T-helper 17 cell (primary cell): ENCODE data around the gene RANBP6. TPM values are rescaled to one million over a fixed set of nuclear protein-coding genes. Genes with fewer than 3 reads are reported as not detected.
A peak's percentile ranks its signal among the peaks of the same experiment; 100 is the strongest.
"Not testable (repeated sequence)": the region's sequence is repeated elsewhere in the genome, so short reads cannot be mapped to it uniquely, and the experiment has no call there.

Source experiments
- ATAC-seq: fragments of 150-1000 bp; cut with Tn5 transposase; 2 replicates; pipeline ENCODE4 v1.10.0; 2021; ENCODE audit warnings: mild to moderate bottlenecking, moderate library complexity
- DNase-seq, 3 donors: peaks; one replicate each; pipeline versions ENCODE4 v3.0.0 to v3.0.0-alpha.2; 2020 to 2021
- H3K9me3 ChIP-seq: one replicate; pipeline ENCODE4 v1.7.0; 2013; ENCODE audit warnings: low read length, mild to moderate bottlenecking; ENCODE audit not compliant: control insufficient read depth, poor library complexity, severe bottlenecking
- H3K27ac Mint-ChIP-seq: one replicate; pipeline ENCODE4 v1.8.0; 2022; ENCODE audit warnings: mild to moderate bottlenecking, moderate library complexity, mixed read lengths
- H3K27me3 Mint-ChIP-seq: one replicate; pipeline ENCODE4 v1.8.0; 2022; ENCODE audit warnings: mixed read lengths
- H3K36me3 Mint-ChIP-seq: one replicate; pipeline ENCODE4 v1.8.0; 2022; ENCODE audit warnings: low read depth, mixed read lengths
- H3K4me1 Mint-ChIP-seq: one replicate; pipeline ENCODE4 v1.8.0; 2022; ENCODE audit warnings: mild to moderate bottlenecking, mixed read lengths
- H3K4me3 Mint-ChIP-seq: one replicate; pipeline ENCODE4 v1.8.0; 2022; ENCODE audit warnings: mild to moderate bottlenecking, moderate library complexity, mixed read lengths
- total RNA-seq, 4 donors: library from RNA in 2 of 4; stranded (reverse) in 2 of 4; gene quantifications; one replicate each; pipeline ENCODE4 v1.2.3 and lab custom pipeline; 2022 to 2026

RANBP6 gene
- total RNA-seq, 2 donors from 2014 or later: 30.4 to 32.2 TPM

DNA sequence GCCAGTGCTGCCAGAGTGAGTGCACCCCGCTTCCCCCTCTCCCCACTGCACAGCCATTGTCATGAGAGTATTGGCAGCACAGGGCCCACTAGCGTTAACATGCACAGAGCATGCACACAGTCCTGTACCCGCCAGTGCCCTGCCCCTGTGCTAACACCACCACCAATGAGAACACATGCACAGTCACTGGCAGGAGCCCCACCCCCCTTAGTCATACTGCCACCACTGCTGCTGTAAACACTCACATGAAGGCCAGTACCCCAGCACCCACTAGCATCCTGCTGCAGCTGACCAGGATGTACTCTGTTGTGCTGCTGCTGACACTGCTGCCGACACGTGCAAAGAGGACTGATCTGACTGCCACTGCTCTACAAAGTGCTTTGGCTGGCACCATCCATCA lies 19.5 kb upstream of the RANBP6 start:
- Mint-ChIP-seq H3K4me1 (peaks cover 3% of the 10 kb centered on the region), H3K36me3 (no peaks in the 10 kb centered on the region), H3K4me3 (no peak overlapping the region), H3K27ac (no peak overlapping the region), H3K27me3 (peaks cover 19% of the 10 kb centered on the region)
- DNase-seq: no peak
- H3K9me3 ChIP-seq: no peaks in the 10 kb centered on the region
- no peak for ATAC-seq

DNA sequence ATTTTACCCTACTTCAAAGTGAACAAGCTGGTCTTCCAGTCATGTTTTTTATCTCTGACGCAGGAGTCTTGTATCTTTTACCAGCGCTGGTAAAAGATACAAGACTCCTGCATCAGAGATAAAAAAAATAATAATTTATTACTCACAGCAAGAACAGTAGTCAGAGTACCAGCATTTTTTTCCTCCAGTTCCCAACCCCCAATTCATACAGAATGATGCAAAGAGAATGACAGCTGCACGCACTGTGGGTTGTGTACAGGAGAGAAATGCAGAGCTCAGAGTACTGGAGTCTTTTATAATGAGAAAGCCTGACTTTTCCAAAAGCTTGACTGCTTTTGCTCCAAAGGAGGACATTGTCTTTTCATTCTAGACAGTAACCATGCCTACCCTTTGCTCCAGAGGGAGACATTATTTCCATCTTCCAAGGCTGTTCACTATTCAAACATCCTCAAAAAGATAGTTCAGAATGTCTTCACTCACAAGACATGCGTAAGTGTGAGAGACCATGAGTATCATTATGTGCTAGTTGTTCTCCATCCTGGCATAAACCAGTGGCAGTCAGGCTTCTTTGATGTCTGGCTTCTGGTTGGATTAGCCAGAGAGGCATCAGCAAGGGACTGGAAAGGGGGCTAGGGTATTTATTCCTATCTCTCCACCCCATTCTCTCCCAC lies 14.3 kb upstream of the RANBP6 start:
- H3K27me3 Mint-ChIP-seq: peaks cover 29% of the 10 kb centered on the region
- peaks cover 2% of the 10 kb centered on the region for H3K36me3 Mint-ChIP-seq
- no peak overlapping the region for H3K27ac Mint-ChIP-seq
- ATAC-seq: no peak
- no peaks in the 10 kb centered on the region for H3K4me1 Mint-ChIP-seq
- DNase-seq: no peak
- no peak overlapping the region for H3K4me3 Mint-ChIP-seq
- no peaks in the 10 kb centered on the region for H3K9me3 ChIP-seq

DNA sequence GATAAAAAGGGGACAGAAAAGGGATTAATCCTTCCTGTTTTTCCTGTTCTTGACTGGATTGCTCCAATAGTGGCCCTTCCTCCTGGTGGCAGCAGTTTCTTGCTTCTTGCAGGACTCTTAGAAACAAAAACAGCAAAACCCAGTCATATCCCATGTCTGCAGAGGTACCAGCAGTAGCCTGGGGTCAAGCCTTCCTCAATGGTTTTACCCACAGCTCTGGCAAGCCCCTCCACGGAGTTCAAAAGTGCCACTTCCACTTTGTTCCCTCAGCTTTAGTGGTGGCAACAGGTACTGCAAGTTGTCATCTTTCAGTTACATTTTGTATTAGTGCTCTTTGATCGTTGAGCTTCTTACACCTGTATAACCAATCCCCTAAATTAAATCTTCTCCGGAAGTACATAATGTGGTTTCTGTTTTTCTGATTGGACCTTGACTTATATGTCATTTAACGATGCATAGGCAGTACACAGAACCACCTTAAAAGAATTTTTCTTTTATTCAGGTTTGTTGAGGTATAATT lies 8.7 kb upstream of the RANBP6 start:
- H3K4me3 Mint-ChIP-seq: no peak overlapping the region
- H3K36me3 Mint-ChIP-seq: peaks cover 2% of the 10 kb centered on the region
- ATAC-seq (peak; percentile 80), DNase-seq (no peak)
- peaks cover 12% of the 10 kb centered on the region for H3K27me3 Mint-ChIP-seq
- no peaks in the 10 kb centered on the region for H3K9me3 ChIP-seq
- no peak overlapping the region for H3K27ac Mint-ChIP-seq
- peaks cover 4% of the 10 kb centered on the region for H3K4me1 Mint-ChIP-seq

DNA sequence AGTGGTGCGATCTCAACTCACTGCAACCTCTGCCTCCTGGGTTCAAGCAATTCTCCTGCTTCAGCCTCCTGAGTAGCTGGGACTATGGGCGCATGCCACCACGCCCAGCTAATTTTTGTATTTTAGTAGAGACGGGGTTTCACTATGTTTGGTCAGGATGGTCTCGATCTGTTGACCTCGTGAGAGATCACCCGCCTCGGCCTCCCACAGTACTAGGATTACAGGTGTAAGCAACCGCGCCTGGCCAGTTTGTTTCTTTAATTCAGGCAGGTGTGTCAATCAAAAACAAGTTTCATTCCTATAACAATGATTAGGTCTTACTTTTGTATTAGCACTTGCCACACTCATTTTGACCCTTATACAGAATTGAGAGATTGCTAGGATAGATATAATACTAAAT lies 1.6 kb upstream of the RANBP6 start:
- not testable (repeated sequence) for H3K4me1 Mint-ChIP-seq, ATAC-seq, H3K4me3 Mint-ChIP-seq, H3K9me3 ChIP-seq, H3K27ac Mint-ChIP-seq, DNase-seq, H3K27me3 Mint-ChIP-seq, H3K36me3 Mint-ChIP-seq

DNA sequence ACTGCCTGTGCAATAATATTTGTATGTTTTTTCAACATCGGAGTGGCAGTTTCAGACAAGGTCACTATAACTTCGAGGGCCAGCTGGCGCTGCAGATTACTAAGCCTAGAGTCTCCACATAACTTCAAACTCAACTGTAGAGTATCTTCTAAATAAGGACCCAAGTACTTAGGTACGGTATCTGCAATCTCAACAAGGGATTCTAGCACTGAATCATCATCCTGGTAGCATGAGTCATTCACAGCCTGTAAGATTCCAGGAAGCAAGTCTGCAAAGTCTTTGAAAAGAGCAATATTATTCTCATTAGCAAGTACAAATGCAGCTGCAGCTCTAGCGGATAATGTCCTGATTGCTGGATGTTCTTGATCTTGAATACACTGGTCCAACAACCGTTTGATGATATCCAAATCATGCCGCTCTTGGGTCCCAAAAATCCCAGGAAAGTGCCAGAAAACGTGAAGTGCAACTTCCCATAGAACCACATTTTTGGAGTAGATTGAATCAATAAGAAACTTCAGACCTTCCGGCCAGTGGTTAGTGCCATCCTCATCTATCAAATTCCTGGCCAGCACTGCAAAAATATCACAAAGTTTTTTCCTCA lies 654 bp downstream of the RANBP6 start:
- DNase-seq: no peak
- no peak for ATAC-seq

DNA sequence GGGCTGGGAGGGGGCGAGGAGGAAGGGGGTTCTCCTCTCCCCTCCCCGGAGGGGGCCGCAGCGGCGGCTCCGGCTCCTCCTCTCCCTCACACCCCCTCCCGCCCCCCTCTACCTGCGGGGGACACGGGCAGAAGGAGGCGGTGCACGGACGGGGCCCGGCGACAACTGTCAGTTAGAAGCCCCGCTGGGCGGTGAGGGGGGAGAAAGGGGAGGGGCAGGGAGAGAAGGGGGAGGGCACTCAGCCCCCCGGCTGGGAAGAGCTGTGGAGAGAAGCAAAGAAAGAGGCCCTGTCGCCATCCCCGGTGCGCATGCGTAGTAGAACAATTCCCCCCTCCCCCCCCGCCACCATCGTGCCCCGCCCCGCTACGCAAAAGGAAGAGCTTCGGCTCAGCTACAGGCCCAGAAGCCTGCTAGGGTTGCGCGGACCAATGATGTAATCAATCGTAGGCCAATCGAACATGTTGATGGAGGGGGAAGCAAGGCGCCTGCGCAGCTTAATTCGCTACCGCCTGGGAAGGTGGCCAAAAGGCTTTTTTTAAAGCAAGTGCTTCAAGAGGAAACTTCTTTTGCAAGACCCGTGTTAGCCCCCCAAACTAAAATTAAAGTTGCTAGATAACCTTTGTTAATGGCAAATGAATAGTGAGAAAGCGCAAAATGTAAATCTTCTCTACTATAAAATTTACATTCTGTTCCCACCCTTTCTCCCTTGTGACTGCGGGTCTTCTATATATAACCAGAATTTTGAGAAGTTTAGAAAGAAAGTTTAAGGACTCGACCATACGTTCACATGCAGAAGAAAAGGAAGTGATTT lies 7.0 kb downstream of the RANBP6 start:
- peak; percentile 81 to 88 (median 84) for DNase-seq
- peak; percentile 75 for ATAC-seq
- H3K9me3 ChIP-seq: peaks cover under 1% of the 10 kb centered on the region
- no peaks in the 10 kb centered on the region for H3K27me3 Mint-ChIP-seq
- peaks cover 19% of the 10 kb centered on the region for H3K4me1 Mint-ChIP-seq
- H3K27ac Mint-ChIP-seq: peak overlapping the region; percentile 84
- H3K4me3 Mint-ChIP-seq: peak overlapping the region; percentile 97
- peaks cover 3% of the 10 kb centered on the region for H3K36me3 Mint-ChIP-seq

More for the DNA sequence above, 654 bp downstream of the RANBP6 start:
- H3K36me3 Mint-ChIP-seq: peaks cover 5% of the 10 kb centered on the region
- peak overlapping the region; percentile 96 for H3K27ac Mint-ChIP-seq
- H3K4me1 Mint-ChIP-seq: peaks cover 10% of the 10 kb centered on the region
- H3K27me3 Mint-ChIP-seq: no peaks in the 10 kb centered on the region
- peak overlapping the region; percentile 97 for H3K4me3 Mint-ChIP-seq
- H3K9me3 ChIP-seq: peaks cover 3% of the 10 kb centered on the region

DNA sequence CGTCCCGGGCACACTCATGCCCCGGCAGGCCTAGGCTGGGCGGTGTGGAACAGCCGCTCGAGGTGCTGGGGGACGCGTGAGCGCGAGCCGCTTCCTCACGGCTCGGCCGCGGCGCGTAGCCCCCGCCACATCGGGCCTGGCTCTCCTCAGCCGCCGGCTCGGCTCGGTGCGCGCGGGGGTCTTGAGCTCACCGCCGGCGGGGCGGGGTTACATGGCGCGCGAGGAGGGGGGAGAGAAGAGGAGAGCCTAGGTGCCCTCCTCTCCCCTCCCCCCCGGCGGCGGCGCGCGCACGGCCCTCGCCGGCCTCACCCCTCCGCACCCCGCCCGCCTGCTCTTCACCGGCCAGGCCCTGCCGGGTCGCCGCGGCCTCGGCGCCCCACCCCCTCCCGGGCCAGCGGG lies 7.7 kb downstream of the RANBP6 start:
- ATAC-seq (peak; percentile 57), DNase-seq (peak; percentile 64 to 76 (median 75))
- Mint-ChIP-seq H3K27ac (peak overlapping the region; percentile 84), H3K27me3 (no peaks in the 10 kb centered on the region), H3K4me3 (peak overlapping the region; percentile 97), H3K4me1 (peaks cover 19% of the 10 kb centered on the region), H3K36me3 (peaks cover 3% of the 10 kb centered on the region)
- H3K9me3 ChIP-seq: no peaks in the 10 kb centered on the region

DNA sequence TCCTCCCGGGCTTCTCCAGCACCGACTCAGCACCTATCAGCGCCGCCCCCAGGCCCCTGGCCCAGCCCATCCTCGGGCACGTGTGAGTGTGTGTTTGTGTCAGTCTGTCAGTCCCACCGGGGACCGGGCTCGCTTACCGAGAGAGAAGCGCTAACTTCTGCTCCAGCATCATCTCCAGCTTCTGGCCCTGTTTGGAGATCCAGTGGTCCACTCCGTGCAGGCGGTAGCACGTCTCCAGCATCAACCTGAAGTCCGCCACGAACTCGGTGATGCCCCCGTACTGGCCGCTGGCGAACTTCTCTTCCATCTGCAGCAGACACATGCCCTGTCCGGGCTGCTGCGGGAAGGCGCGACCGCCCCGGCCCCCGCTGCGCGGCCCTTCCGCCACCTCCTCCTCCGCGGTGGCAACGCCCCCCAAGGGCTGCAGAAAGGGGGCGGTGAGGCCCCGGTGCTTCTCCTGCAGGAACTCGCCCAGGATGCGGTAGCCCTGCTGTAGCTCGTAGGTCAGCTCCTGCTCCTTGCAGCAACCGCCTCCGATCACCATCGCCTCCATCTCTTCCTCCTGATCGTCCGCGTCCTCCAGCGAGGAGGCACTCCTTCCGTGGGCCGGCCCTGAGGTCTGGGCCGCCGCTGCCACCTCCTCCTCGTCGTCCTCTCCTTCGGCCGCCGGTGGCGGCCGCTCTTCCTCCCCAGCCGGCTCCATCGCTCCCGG lies 8.2 kb downstream of the RANBP6 start:
- peak overlapping the region; percentile 97 for H3K4me3 Mint-ChIP-seq
- DNase-seq (peak; percentile 90 to 92 (median 91)), ATAC-seq (peak; percentile 85)
- H3K27me3 Mint-ChIP-seq: no peaks in the 10 kb centered on the region
- H3K9me3 ChIP-seq: no peaks in the 10 kb centered on the region
- peaks cover 3% of the 10 kb centered on the region for H3K36me3 Mint-ChIP-seq
- H3K27ac Mint-ChIP-seq: peak overlapping the region; percentile 83
- H3K4me1 Mint-ChIP-seq: peaks cover 19% of the 10 kb centered on the region

DNA sequence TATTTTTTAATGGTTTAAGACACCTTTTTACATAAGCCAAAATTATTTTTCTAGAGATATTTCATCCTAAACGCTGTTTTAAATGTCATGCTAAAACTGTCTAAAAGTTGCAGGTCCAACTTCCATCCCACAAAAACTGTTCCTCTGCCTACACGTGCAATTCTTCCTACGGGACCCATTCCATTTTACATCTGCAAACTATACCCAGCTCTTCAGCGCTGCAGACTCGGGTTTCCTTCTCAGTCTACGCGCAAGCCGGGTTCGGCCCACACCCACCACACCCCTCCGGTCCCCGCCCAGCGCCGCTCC lies 8.7 kb downstream of the RANBP6 start:
- Mint-ChIP-seq H3K4me1 (peaks cover 19% of the 10 kb centered on the region), H3K4me3 (peak overlapping the region; percentile 97), H3K36me3 (peaks cover 3% of the 10 kb centered on the region), H3K27me3 (no peaks in the 10 kb centered on the region), H3K27ac (peak overlapping the region; percentile 83)
- H3K9me3 ChIP-seq: no peaks in the 10 kb centered on the region
- DNase-seq (no peak), ATAC-seq (no peak)

DNA sequence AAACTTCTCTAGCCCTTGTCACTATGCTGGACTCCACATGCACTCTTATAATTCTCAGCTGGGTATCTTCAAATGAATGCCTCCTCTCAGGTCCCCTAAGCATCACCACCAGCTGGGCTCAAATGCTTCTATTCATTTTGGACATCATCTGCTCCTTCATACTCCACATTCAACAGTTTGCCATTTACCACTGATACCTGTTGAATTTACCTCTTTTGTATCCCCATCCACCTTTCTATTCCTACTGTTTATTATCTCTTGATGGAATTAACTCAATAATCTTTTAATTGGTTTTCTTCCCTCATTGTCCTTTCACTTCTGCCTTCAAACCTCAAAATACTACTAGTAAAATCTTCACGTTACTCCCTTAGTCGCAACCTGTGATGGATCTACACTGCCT lies 14.5 kb downstream of the RANBP6 start:
- peak overlapping the region; percentile 80 for H3K27ac Mint-ChIP-seq
- peaks cover 36% of the 10 kb centered on the region for H3K4me1 Mint-ChIP-seq
- ATAC-seq (no peak), DNase-seq (no peak)
- H3K27me3 Mint-ChIP-seq: no peaks in the 10 kb centered on the region
- H3K4me3 Mint-ChIP-seq: no peak overlapping the region
- no peaks in the 10 kb centered on the region for H3K9me3 ChIP-seq
- H3K36me3 Mint-ChIP-seq: peaks cover 12% of the 10 kb centered on the region

DNA sequence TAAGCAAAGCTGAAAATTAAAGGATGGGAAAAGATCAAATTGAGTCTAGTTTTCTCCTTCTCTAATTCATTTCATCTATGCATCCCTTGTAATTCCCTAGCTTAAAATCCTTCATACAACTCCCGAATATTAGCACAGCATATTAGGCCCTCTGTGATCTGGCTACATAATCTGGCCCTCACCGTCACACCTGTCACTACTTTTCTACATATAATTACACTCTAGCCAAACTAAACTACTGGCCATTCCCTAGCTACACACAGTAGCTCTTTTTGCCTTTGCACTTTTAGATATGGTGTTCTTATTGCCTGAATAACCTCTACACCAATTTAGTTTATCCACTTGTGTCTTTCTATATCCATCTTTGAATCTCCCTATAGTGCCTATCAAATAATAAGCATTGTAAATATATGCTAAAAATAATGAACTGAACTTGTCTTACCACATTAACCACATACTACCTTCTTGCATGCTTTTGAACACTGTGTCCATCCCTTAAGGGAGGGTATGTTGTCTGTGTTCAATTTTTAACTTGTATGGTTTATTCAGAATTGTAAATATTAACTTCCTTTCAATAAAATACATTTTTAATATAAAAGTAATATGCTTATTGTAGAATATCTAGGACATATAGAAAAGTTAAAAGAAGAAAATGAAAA lies 15.9 kb downstream of the RANBP6 start:
- Mint-ChIP-seq H3K27me3 (no peaks in the 10 kb centered on the region), H3K4me3 (no peak overlapping the region), H3K36me3 (peaks cover 12% of the 10 kb centered on the region), H3K27ac (no peak overlapping the region), H3K4me1 (peaks cover 47% of the 10 kb centered on the region)
- H3K9me3 ChIP-seq: no peaks in the 10 kb centered on the region
- DNase-seq (no peak), ATAC-seq (no peak)

DNA sequence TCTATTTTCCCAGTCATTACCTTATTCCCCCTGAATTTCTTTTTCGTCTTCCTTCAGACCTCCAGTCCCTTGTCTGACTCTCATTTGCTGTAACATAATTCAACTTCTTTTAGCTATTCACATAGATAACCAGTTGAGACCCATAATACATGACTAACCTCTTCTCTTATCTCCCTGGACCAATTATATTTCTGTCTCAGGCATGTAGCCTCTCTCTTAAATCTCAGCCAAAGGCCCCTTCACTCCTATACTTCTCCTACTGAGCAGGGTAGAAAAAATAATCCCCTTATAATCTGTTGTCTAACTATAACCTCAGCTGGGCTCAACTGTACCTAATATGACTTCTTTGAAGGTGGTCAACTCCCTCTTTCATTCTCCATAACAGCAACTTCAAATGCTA lies 20.9 kb downstream of the RANBP6 start:
- H3K4me3 Mint-ChIP-seq: no peak overlapping the region
- H3K9me3 ChIP-seq: no peaks in the 10 kb centered on the region
- DNase-seq (no peak), ATAC-seq (no peak)
- no peak overlapping the region for H3K27ac Mint-ChIP-seq
- no peaks in the 10 kb centered on the region for H3K27me3 Mint-ChIP-seq
- H3K36me3 Mint-ChIP-seq: peaks cover 3% of the 10 kb centered on the region
- peaks cover 45% of the 10 kb centered on the region for H3K4me1 Mint-ChIP-seq
